Measurements from ENCODE around the gene CARD14.
"Not testable (repeated sequence)": the region's sequence is repeated elsewhere in the genome, so short reads cannot be mapped to it uniquely, and the experiment has no call there.

CARD14 gene

GRCh38 chr17:80245566-80246265 is 75.9 kb downstream of the CARD14 start:
- no peak overlapping the region for H3K27ac Mint-ChIP-seq
- ATAC-seq (replicated peaks) (no peak), DNase-seq (no peak)
- no peak overlapping the region for H3K4me3 Mint-ChIP-seq
- H3K27me3 Mint-ChIP-seq: no peaks in the 10 kb centered on the region
- H3K9me3 Mint-ChIP-seq: no peaks in the 10 kb centered on the region
- H3K4me1 Mint-ChIP-seq: peaks cover 0 to 2% of the 10 kb centered on the region in 2 donors
- peaks cover 7 to 22% of the 10 kb centered on the region in 2 donors for H3K36me3 Mint-ChIP-seq

GRCh38 chr17:80246266-80246681 is 76.4 kb downstream of the CARD14 start:
- ATAC-seq (replicated peaks): no peak
- Mint-ChIP-seq H3K4me1 (peaks cover 0 to 2% of the 10 kb centered on the region in 2 donors), H3K4me3 (no peak overlapping the region), H3K9me3 (no peaks in the 10 kb centered on the region), H3K36me3 (peaks cover 7 to 20% of the 10 kb centered on the region in 2 donors), H3K27ac (no peak overlapping the region), H3K27me3 (no peaks in the 10 kb centered on the region)
- DNase-seq: no peak

- H3K4me1 Mint-ChIP-seq: peaks cover 0 to 2% of the 10 kb centered on the region in 2 donors
- ATAC-seq (replicated peaks) (no peak), DNase-seq (no peak)
- H3K27ac Mint-ChIP-seq: no peak overlapping the region
- H3K9me3 Mint-ChIP-seq: no peaks in the 10 kb centered on the region
- no peaks in the 10 kb centered on the region for H3K27me3 Mint-ChIP-seq
- H3K4me3 Mint-ChIP-seq: no peak overlapping the region
- peaks cover 7 to 17% of the 10 kb centered on the region in 2 donors for H3K36me3 Mint-ChIP-seq
These were observed 76.9 kb downstream of the CARD14 start for GRCh38 chr17:80246726-80247125.

DNA sequence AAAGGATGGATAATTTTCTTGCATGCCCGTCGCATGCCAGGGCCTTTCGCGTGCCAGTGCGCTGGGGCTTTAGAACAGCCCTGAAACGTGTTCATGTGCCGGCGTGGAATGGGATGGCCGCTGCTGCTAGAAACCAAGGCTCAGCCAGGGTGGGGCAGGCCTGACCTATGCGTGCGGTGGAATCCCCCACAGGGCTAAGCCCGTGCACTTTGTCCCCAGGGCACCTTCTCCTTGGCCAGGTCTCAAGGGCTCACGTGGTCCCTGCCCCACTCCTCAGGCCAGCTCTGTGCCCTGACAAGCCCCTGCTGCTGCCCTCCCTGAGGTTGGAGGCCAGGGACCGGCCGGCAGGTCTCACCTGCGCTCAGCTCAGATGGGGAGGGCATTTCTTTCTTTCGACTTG is 77.7 kb downstream of the CARD14 start:
- Mint-ChIP-seq H3K27me3 (no peaks in the 10 kb centered on the region), H3K4me1 (peaks cover under 1 to 4% of the 10 kb centered on the region in 2 donors), H3K27ac (no peak overlapping the region), H3K9me3 (no peaks in the 10 kb centered on the region), H3K36me3 (peaks cover 9 to 16% of the 10 kb centered on the region in 2 donors), H3K4me3 (no peak overlapping the region)
- no peak for DNase-seq
- ATAC-seq (replicated peaks): no peak

DNA sequence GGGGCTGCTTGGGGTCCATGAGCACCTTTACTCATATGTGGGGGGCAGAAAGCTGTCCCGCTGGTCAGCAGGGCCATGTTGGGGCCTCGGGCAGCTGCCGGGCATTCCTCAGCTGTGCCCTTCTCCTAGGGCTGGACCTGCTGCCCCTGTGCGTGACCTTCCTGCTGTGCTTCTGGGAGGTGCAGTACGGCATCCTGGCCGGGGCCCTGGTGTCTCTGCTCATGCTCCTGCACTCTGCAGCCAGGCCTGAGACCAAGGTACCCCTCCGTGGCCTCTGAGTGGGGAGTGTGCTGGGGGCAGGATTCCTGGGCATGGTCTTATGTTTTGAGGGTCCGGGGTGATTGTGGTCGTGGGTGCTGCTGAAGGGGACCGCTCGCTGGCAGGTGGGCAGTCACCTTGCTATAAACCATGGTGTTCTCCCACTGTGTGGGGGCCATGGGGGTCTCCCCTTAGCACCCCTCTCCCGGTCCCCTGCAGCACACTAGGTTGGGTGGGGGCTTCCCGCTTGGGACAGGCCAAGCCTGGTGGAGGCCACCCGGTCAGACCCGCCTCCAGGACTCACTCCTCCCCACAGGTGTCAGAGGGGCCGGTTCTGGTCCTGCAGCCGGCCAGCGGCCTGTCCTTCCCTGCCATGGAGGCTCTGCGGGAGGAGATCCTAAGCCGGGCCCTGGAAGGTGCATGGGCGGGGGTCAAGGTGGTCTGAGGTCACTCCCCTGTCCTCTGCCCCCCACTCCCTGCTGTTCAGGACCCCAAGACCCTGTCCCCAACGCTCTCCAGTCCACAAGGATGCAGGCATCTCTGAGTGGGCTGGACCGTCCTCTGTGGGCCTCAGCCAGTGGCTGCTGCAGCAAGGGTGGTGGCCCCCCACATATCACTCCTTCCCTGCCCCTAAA is 78.4 kb downstream of the CARD14 start:
- Mint-ChIP-seq H3K36me3 (peaks cover 7 to 10% of the 10 kb centered on the region in 2 donors), H3K27me3 (no peaks in the 10 kb centered on the region), H3K4me1 (peaks cover 5 to 7% of the 10 kb centered on the region in 2 donors), H3K27ac (no peak overlapping the region), H3K4me3 (no peak overlapping the region), H3K9me3 (no peaks in the 10 kb centered on the region)
- ATAC-seq (replicated peaks) (no peak), DNase-seq (no peak)

DNA sequence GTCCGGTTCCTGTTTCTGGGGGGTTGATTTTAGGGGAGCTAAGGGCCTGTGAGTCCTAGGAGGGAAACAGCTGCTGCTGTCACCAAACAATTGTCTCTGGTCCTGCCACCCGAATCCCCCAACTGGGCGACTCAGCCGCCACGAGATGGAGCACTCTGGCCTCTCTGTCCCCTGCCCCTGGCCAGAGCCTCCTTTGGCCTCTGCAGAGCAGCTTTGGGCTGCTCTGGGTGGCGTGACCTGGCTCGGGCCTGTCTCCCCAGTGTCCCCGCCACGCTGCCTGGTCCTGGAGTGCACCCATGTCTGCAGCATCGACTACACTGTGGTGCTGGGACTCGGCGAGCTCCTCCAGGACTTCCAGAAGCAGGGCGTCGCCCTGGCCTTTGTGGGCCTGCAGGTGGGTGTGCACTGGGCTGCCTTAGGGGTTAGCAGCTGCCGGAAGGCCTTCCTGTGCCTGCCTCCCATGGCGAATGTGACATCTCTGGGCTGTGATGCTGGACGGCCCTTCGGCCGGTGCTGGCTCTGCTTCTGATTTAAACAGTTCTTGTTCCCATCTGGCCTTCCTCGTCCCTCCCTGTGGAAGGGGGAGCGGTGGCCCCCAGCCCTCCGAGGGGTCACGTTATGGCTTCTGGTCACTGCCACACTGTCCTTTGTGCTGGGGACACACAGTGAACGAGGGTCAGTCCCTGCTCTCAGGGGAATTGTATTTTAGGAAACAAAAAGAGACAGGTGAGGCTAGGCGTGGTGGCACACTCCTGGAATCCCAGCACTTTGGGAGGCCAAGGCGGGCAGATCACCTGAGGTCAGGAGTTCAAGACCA is 79.3 kb downstream of the CARD14 start:
- Mint-ChIP-seq H3K4me1 (peaks cover 7 to 13% of the 10 kb centered on the region in 2 donors), H3K27me3 (no peaks in the 10 kb centered on the region), H3K4me3 (no peak overlapping the region), H3K9me3 (no peaks in the 10 kb centered on the region), H3K36me3 (peaks cover 5 to 10% of the 10 kb centered on the region in 2 donors), H3K27ac (no peak overlapping the region)
- no peak for DNase-seq
- no peak for ATAC-seq (replicated peaks)

DNA sequence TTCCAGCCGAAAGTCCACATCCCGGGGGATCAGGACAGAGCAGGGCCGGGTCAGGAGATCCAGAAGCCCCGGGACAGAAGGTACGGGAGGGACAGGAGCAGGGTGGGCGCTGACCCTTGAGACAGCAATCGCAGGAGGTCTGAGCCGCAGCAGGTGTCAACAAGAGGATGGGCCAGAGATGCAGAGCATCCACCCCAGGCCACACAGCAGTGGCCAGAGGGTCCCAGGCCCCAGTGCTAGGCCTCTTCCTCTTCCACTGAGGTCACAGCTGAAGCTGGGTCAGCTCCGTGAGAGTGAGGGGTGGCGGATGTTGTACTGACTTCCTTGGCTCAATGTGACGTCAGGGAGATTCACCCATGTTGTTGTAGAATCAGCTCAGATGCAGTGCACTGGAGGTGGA is 82.1 kb downstream of the CARD14 start:
- H3K9me3 Mint-ChIP-seq: no peaks in the 10 kb centered on the region
- H3K27me3 Mint-ChIP-seq: no peaks in the 10 kb centered on the region

DNA sequence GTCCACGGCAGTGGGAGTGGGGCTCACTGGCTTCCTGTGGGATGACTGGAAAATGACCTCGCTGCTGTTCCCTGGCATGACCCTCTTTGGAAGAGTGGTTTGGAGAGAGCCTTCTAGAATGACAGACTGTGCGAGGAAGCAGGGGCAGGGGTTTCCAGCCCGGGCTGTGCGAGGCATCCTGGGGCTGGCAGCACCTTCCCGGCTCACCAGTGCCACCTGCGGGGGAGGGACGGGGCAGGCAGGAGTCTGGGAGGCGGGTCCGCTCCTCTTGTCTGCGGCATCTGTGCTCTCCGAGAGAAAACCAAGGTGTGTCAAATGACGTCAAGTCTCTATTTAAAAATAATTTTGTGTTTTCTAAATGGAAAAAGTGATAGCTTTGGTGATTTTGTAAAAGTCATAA is 83.0 kb downstream of the CARD14 start:
- Mint-ChIP-seq H3K36me3 (peaks cover 0 to 4% of the 10 kb centered on the region in 2 donors), H3K27ac (peak overlapping the region; percentile 21), H3K4me1 (peaks cover 19 to 37% of the 10 kb centered on the region in 2 donors), H3K9me3 (no peaks in the 10 kb centered on the region), H3K4me3 (no peak overlapping the region), H3K27me3 (no peaks in the 10 kb centered on the region)
- ATAC-seq (replicated peaks) (peak; percentile 84 to 88), DNase-seq (peak; percentile 68)

More for the DNA sequence above, 82.1 kb downstream of the CARD14 start:
- DNase-seq (no peak), ATAC-seq (replicated peaks) (no peak)
- H3K4me1 Mint-ChIP-seq: peaks cover 15 to 31% of the 10 kb centered on the region in 2 donors
- H3K36me3 Mint-ChIP-seq: peaks cover 0 to 4% of the 10 kb centered on the region in 2 donors
- no peak overlapping the region for H3K27ac Mint-ChIP-seq
- H3K4me3 Mint-ChIP-seq: no peak overlapping the region

GRCh38 chr17:80253631-80254395 is 84.0 kb downstream of the CARD14 start:
- Mint-ChIP-seq H3K27me3 (no peaks in the 10 kb centered on the region), H3K36me3 (peaks cover 0 to 2% of the 10 kb centered on the region in 2 donors), H3K4me3 (peak overlapping the region in 1 of 2 donors; percentile 16), H3K27ac (no peak overlapping the region), H3K9me3 (no peaks in the 10 kb centered on the region), H3K4me1 (peaks cover 29 to 47% of the 10 kb centered on the region in 2 donors)
- DNase-seq (no peak), ATAC-seq (replicated peaks) (no peak)

DNA sequence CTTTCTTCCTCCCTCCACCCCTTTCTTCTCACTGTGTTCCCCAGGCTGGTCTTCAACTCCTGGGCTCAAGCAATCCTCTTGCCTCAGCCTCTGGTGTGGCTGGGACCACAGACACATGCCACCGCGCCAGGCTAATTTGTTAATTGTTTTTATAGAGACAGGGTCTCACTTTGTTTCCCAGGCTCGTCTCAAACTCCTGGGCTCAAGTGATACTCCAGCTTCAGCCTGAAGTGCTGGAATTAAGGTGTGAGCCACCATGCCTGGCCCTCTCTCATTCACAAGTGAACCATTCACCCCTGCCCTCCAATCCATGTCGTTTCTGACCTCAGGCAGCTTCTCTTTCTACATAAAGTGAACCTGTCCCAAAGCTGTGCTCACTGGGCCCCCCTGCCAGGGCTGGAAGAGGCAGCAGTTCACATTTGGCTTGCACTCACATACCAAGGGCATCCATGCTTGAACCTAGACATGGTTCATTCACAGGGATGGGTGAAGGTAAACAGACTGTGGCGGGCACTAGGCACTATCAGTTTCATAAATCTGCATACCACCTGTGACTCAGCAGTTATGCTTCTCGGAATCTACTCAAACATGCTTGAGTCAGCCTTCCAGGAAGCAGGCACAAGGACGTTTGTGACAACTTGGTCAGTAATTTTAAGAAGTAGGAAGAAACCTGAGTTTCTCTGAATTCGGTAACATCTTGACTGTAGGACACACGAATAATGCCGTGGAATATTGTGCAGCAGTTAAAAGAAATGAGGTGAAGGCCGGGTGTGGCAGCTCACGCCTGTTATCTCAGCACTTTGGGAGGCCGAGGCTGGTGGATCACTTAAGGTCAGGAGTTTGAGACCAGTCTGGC is 84.8 kb downstream of the CARD14 start:
- peak overlapping the region; percentile 23 to 35 for H3K4me3 Mint-ChIP-seq
- H3K4me1 Mint-ChIP-seq: peaks cover 32 to 55% of the 10 kb centered on the region in 2 donors
- no peaks in the 10 kb centered on the region for H3K27me3 Mint-ChIP-seq
- DNase-seq (peak; percentile 50), ATAC-seq (replicated peaks) (peak; percentile 77 to 78)
- peaks cover under 1 to 2% of the 10 kb centered on the region in 2 donors for H3K36me3 Mint-ChIP-seq
- peak overlapping the region; percentile 70 for H3K27ac Mint-ChIP-seq
- H3K9me3 Mint-ChIP-seq: no peaks in the 10 kb centered on the region

DNA sequence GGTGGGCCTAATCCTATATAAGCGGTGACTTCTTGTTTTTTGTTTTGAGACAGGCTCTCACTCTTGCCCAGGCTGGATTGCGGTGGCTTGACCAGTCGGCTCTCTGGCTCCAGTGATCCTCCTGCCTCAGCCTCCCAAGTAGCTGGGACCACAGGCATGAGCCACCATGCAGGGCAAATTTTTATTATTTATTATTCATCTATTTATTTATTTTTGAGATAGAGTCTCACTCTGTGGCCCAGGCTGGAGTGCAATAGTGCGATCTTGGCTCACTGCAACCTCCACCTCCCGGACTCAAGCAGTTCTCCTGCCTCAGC is 86.2 kb downstream of the CARD14 start:
- Mint-ChIP-seq H3K4me3 (no peak overlapping the region), H3K4me1 (peaks cover 34 to 59% of the 10 kb centered on the region in 2 donors), H3K36me3 (peaks cover 2 to 3% of the 10 kb centered on the region in 2 donors), H3K27ac (no peak overlapping the region), H3K9me3 (no peaks in the 10 kb centered on the region), H3K27me3 (no peaks in the 10 kb centered on the region)
- no peak for DNase-seq
- no peak for ATAC-seq (replicated peaks)

DNA sequence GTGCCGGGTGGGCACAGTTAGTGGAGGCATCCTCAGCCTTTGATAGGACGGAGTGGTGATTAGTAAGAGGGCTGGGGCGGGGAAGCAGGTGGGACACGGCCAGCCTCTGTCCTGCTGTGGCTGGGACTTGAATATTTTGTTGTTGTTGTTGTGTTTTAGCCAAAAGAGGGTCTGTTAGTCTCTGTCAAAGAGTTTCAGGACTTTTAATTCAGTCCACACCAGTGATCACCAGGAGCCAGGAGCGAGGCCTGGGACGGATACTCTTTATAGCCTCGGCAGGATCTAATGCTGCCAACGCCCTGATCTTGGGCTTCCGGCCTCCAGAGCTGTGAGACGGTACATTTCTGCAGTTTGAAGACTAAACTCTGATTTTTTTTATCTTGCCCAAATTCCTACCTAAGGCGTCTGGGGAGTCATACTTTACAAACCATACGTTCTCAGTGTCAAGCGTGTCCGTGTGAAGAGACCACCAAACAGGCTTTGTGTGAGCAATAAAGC is 87.9 kb downstream of the CARD14 start:
- Mint-ChIP-seq H3K4me1 (peaks cover 41 to 72% of the 10 kb centered on the region in 2 donors), H3K27me3 (no peaks in the 10 kb centered on the region), H3K9me3 (no peaks in the 10 kb centered on the region), H3K4me3 (peak overlapping the region; percentile 2 to 22), H3K36me3 (peaks cover 0 to 3% of the 10 kb centered on the region in 2 donors), H3K27ac (peak overlapping the region; percentile 83)
- DNase-seq: no peak
- ATAC-seq (replicated peaks): no peak

DNA sequence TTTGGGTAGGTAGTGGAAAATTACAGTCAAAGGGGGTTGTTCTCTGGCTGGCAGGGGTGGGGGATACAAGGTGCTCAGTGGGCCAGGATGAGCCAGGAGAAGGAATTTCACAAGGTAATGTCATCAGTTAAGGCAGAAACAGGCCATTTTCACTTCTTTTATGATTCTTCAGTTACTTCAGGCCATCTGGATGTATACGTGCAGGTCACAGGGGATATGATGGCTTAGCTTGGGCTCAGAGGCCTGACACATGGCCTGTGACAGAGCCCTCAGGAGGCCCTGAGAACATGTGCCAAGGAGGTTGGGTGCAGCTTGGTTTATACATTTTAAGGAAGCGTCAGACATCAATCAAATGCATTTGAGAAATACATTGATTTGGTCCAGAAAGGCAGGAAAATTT is 88.5 kb downstream of the CARD14 start:
- Mint-ChIP-seq H3K27ac (peak overlapping the region; percentile 83), H3K4me3 (peak overlapping the region; percentile 22 to 52), H3K4me1 (peaks cover 41 to 75% of the 10 kb centered on the region in 2 donors)
- not testable (repeated sequence) for H3K36me3 Mint-ChIP-seq, DNase-seq, H3K27me3 Mint-ChIP-seq, H3K9me3 Mint-ChIP-seq
- peak in 1 of 2 donors; percentile 14 for ATAC-seq (replicated peaks)

Measured in stimulated activated naive B cell treated with anti-CD40 and anti-IgM and Interleukin-4, amounts not matched to agents 10 μg/mL and 1 μg/mL and 100 μg/mL, for 72 hours (primary cell).